ENCODE data around the gene EPC1.

Gene EPC1

DNA sequence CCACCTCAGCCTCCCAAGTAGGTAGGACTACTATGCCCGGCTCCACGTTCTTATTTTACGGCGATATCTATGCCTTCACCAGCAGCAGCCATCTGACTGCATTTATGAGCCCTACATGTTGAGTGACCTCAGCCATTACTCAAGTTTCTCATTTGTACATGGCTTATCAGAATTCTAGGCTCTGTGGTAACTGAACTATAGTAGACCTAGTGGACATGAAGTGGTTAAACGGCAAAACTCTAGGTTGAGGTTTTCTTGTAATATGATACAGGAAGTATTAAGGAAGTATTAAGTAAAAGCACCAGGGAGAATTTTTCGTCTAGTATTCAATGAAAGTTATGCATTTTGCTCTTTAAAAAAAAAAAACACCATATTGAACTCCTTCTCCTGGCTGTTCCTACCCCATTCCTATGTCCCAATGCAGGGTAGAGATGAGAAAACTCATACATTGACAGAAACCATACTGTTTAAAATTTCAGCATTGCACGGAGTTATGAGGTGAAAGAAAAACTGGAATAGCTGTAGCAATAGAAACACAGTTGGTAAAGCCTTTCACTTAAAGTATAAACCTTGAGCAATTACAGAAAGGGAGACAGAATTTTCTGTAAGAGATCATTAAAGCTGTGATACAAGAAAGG lies 39.8 kb upstream of the EPC1 start:
- H3K36me3 ChIP-seq: no peaks in the 10 kb centered on the region
- H3K27me3 ChIP-seq: no peaks in the 10 kb centered on the region
- H3K4me3 ChIP-seq (ENCODE audit: low read depth in 1 of 2, low read length in 1 of 2): no peak overlapping the region
- no peaks in the 10 kb centered on the region for H3K9me3 ChIP-seq
- TF ChIP-seq CTCF (IDR thresholded peaks at IDR 0.05): no peak
- peaks cover 9 to 16% of the 10 kb centered on the region in 2 experiments for H3K4me1 ChIP-seq (ENCODE audit: control insufficient read depth in 1 of 2, insufficient read depth in 1 of 2, low read depth in 1 of 2, low read length in 1 of 2)
- no peak overlapping the region for H3K27ac ChIP-seq

DNA sequence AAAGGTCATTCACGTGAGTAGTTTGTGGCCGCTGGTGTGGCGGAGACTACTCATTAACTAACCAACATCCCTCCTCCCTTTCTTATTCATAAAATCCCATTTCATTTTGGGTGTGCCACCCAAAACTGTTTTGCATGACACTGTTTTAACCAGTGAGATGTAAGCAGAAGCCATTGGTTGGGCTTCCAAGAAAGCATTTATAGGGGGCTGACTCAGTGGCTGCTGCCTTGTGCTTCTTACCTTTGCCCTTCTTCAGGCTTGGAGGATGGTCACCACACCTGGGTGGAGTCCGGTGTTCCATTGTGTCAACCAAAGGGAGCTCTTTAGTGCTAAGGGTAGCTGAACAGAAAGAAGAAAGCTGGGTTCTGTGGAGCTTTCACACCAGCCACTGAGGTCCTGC lies 37.2 kb upstream of the EPC1 start:
- no peaks in the 10 kb centered on the region for H3K36me3 ChIP-seq
- no peaks in the 10 kb centered on the region for H3K27me3 ChIP-seq
- no peaks in the 10 kb centered on the region for H3K9me3 ChIP-seq
- no peak for TF ChIP-seq CTCF (IDR thresholded peaks at IDR 0.05)
- H3K4me3 ChIP-seq (ENCODE audit: low read depth in 1 of 2, low read length in 1 of 2): no peak overlapping the region
- peaks cover 12 to 19% of the 10 kb centered on the region in 2 experiments for H3K4me1 ChIP-seq (ENCODE audit: control insufficient read depth in 1 of 2, insufficient read depth in 1 of 2, low read depth in 1 of 2, low read length in 1 of 2)
- H3K27ac ChIP-seq: no peak overlapping the region

DNA sequence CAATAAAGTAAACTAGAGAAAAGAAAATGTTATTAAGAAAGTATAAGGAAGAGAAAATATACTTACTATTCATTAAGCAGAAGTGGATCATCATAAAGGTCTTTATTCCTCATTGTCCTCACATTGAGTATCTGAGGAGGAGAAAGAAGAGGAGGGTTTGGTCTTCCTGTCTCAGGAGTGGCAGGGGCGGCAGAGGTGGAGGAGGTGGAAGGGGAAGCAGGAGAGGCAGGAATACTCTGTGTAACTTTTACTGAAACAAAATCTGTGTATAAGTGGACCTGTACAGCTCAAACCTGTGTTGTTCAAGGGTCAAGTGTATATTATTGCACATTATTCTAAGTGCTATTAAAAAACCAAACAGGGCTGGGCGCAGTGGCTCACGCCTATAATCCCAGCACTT lies 34.2 kb upstream of the EPC1 start:
- no peaks in the 10 kb centered on the region for H3K36me3 ChIP-seq
- no peak overlapping the region for H3K4me3 ChIP-seq (ENCODE audit: low read depth in 1 of 2, low read length in 1 of 2)
- peaks cover 28 to 29% of the 10 kb centered on the region in 2 experiments for H3K4me1 ChIP-seq (ENCODE audit: control insufficient read depth in 1 of 2, insufficient read depth in 1 of 2, low read depth in 1 of 2, low read length in 1 of 2)
- H3K27me3 ChIP-seq: no peaks in the 10 kb centered on the region
- H3K9me3 ChIP-seq: no peaks in the 10 kb centered on the region
- no peak for TF ChIP-seq CTCF (IDR thresholded peaks at IDR 0.05)
- H3K27ac ChIP-seq: no peak overlapping the region

- no peak overlapping the region for H3K27ac ChIP-seq
These were observed 33.1 kb upstream of the EPC1 start for GRCh38 chr10:32379950-32380551.

DNA sequence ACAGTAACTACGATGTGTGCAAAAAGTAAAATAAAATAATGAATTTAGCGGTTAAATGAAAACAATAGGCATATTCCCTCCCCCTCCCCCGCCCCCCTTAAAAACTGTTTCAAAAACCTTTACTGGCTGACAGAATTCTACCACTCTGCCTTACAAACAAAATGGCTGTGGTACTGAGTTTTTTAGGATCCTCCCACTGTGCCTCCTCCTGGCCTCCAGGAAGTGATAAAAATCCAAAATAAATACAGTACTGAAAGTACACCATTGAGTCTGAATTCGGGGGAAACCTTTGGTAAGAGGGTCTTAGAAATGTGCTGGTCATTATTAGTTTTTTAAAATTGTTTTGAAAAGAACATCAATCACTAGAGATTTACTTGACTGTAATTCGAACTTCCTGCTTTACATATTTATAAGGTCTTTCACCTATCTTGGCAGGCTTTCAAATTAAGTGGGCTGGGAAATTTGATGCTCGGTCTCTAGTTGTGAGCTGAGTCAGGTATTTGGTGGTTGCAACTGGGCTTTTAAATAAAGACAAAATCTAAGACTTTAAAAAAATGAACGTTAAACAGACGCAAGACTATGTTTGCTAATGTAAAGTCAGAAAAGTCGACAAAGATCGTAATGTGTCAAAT lies 32.5 kb upstream of the EPC1 start:
- Histone ChIP-seq H3K27ac (peak overlapping the region; percentile 71), H3K9me3 (no peaks in the 10 kb centered on the region), H3K4me1 (ENCODE audit: control insufficient read depth in 1 of 2, insufficient read depth in 1 of 2, low read depth in 1 of 2, low read length in 1 of 2) (peaks cover 28 to 29% of the 10 kb centered on the region in 2 experiments), H3K27me3 (no peaks in the 10 kb centered on the region), H3K36me3 (no peaks in the 10 kb centered on the region), H3K4me3 (ENCODE audit: low read depth in 1 of 2, low read length in 1 of 2) (peak overlapping the region; percentile 57 to 73)
- no peak for TF ChIP-seq CTCF (IDR thresholded peaks at IDR 0.05)

More at GRCh38 chr10:32379950-32380551, 33.1 kb upstream of the EPC1 start:
- Histone ChIP-seq H3K27me3 (no peaks in the 10 kb centered on the region), H3K36me3 (no peaks in the 10 kb centered on the region), H3K4me1 (ENCODE audit: control insufficient read depth in 1 of 2, insufficient read depth in 1 of 2, low read depth in 1 of 2, low read length in 1 of 2) (peaks cover 28 to 29% of the 10 kb centered on the region in 2 experiments), H3K9me3 (no peaks in the 10 kb centered on the region), H3K4me3 (ENCODE audit: low read depth in 1 of 2, low read length in 1 of 2) (no peak overlapping the region)
- no peak for TF ChIP-seq CTCF (IDR thresholded peaks at IDR 0.05)
